Measurements from ENCODE around the gene TNFAIP8.

DNA sequence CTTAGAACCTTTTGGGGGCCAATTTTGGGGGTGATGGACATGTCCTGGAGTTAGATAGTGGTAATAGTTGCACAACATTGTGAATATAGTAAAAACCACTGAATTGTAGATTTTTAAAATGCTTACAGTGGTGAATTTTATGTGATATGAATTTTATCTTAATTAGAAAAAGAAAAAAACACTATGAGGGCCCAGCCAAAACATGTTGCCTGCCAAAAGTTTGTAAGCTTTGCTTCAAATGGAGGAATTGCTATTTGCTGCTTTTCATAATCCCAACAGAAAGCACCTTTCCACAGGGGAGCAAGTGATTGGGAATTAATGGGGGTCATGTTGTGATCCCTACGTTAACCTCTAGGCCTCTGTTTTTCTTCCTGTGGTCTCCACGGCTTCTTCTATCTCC lies 19.1 kb downstream of the TNFAIP8 start:
- TF ChIP-seq, protein P1, sequence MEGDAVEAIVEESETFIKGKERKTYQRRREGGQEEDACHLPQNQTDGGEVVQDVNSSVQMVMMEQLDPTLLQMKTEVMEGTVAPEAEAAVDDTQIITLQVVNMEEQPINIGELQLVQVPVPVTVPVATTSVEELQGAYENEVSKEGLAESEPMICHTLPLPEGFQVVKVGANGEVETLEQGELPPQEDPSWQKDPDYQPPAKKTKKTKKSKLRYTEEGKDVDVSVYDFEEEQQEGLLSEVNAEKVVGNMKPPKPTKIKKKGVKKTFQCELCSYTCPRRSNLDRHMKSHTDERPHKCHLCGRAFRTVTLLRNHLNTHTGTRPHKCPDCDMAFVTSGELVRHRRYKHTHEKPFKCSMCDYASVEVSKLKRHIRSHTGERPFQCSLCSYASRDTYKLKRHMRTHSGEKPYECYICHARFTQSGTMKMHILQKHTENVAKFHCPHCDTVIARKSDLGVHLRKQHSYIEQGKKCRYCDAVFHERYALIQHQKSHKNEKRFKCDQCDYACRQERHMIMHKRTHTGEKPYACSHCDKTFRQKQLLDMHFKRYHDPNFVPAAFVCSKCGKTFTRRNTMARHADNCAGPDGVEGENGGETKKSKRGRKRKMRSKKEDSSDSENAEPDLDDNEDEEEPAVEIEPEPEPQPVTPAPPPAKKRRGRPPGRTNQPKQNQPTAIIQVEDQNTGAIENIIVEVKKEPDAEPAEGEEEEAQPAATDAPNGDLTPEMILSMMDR (IDR thresholded peaks at IDR 0.05), result no peak
- TF ChIP-seq EP300 (IDR thresholded peaks at IDR 0.05), result no peak

All from ovary (tissue), 3 donors.